K562 (cell line): ENCODE data around the gene TAF1A. TPM values are rescaled to one million over a fixed set of nuclear protein-coding genes. Genes with fewer than 3 reads are reported as not detected.

Experiments
- ATF1 ChIP-seq, 2 experiments: fragments of 450-650 bp in 1 of 2; IDR thresholded peaks; 2 replicates each; pipeline ENCODE4 v1.6.1; 2016; ENCODE audit warnings: missing compliant biosample characterization in 1 of 2, missing genetic modification characterization in 1 of 2
- BRD9 ChIP-seq: fragments of 450-650 bp; IDR thresholded peaks from 2 replicates; pipeline ENCODE4 v1.6.1; 2018; ENCODE audit warnings: low read depth; ENCODE audit not compliant: partially characterized antibody
- CBFA2T2 ChIP-seq: fragments of 450-650 bp; conservative IDR thresholded peaks from 2 replicates; pipeline ENCODE4 v1.6.1; 2017; ENCODE audit warnings: mild to moderate bottlenecking
- CXXC5 ChIP-seq: fragments of 250-450 bp; sonication (Bioruptor Pico); IDR thresholded peaks from 2 replicates; pipeline ENCODE4 v1.8.0; 2022; ENCODE audit warnings: inconsistent platforms, mild to moderate bottlenecking, moderate library complexity
- ELF1 ChIP-seq: fragments of 200-800 bp; sonication (Bioruptor generic); IDR thresholded peaks from 2 replicates; pipeline ENCODE4 v1.6.1; 2016; ENCODE audit warnings: missing genetic modification characterization, missing compliant biosample characterization
- HDAC1 ChIP-seq, 2 experiments: fragments of 450-650 bp; IDR thresholded peaks; 2 replicates each; pipeline ENCODE4 v1.6.1; 2016 to 2017; ENCODE audit warnings: inconsistent platforms in 1 of 2, mild to moderate bottlenecking in 1 of 2, moderate library complexity in 1 of 2
- HNRNPLL ChIP-seq: fragments of 200-400 bp; formaldehyde crosslinking; IDR thresholded peaks from 2 replicates; pipeline ENCODE4 v1.6.1; 2017; ENCODE audit warnings: low read length, low read depth, mild to moderate bottlenecking; ENCODE audit not compliant: poor library complexity, severe bottlenecking
- JUN ChIP-seq, 2 experiments: sonication (generic) in 1 of 2; formaldehyde crosslinking in 1 of 2; IDR thresholded peaks; 2 replicates each; pipeline versions ENCODE4 v1.6.1 to v1.8.0; 2012 to 2022; ENCODE audit warnings: borderline replicate concordance in 2 of 2, mild to moderate bottlenecking in 2 of 2, improper control_type of control experiment in 1 of 2, low read depth in 1 of 2, low read length in 1 of 2, missing genetic modification reagents in 1 of 2
- MTA1 ChIP-seq: fragments of 450-650 bp; IDR thresholded peaks from 2 replicates; pipeline ENCODE4 v1.6.1; 2017; ENCODE audit warnings: borderline replicate concordance
- NCOA4 ChIP-seq: fragments of 450-650 bp; IDR thresholded peaks from 2 replicates; pipeline ENCODE4 v1.6.1; 2018; ENCODE audit warnings: mild to moderate bottlenecking; ENCODE audit not compliant: partially characterized antibody
- NCOA6 ChIP-seq: fragments of 450-650 bp; IDR thresholded peaks from 2 replicates; pipeline ENCODE4 v1.6.1; 2017; ENCODE audit warnings: mild to moderate bottlenecking
- NR2C1 ChIP-seq, 2 experiments: fragments of 450-650 bp; IDR thresholded peaks; 2 replicates each; pipeline ENCODE4 v1.6.1; 2017; ENCODE audit warnings: mild to moderate bottlenecking in 2 of 2, antibody characterized with exemption in 1 of 2, inconsistent platforms in 1 of 2, missing compliant biosample characterization in 1 of 2, missing genetic modification characterization in 1 of 2
- NR4A1 ChIP-seq, 2 experiments: fragments of 250-450 bp in 1 of 2; fragments of 450-650 bp in 1 of 2; sonication (Bioruptor Pico) in 1 of 2; IDR thresholded peaks; 2 replicates each; pipeline versions ENCODE4 v1.4.0 to v1.6.1; 2016 to 2020; ENCODE audit warnings: mild to moderate bottlenecking in 2 of 2, missing compliant biosample characterization in 1 of 2, missing genetic modification characterization in 1 of 2, moderate library complexity in 1 of 2
- NRF1 ChIP-seq, 2 experiments: fragments of 450-650 bp; IDR thresholded peaks in 1 of 2; conservative IDR thresholded peaks in 1 of 2; 2 replicates each; pipeline ENCODE4 v1.6.1; 2014; ENCODE audit warnings: mild to moderate bottlenecking in 2 of 2
- PML ChIP-seq: IDR thresholded peaks from 2 replicates; pipeline ENCODE4 v1.6.1; 2012; ENCODE audit warnings: low read length, inconsistent platforms
- POLR2AphosphoS5 ChIP-seq: IDR thresholded peaks from 2 replicates; pipeline ENCODE4 v1.6.1; 2011; ENCODE audit warnings: mild to moderate bottlenecking, low read depth, low read length, moderate library complexity; ENCODE audit not compliant: control insufficient read depth, insufficient read depth
- SAP30 ChIP-seq: fragments of 200-600 bp; sonication (generic); IDR thresholded peaks from 2 replicates; pipeline ENCODE4 v1.6.1; 2012; ENCODE audit warnings: borderline replicate concordance, low read depth, mild to moderate bottlenecking, moderate library complexity, low read length, control low read depth, inconsistent platforms; ENCODE audit not compliant: insufficient read depth, poor library complexity, severe bottlenecking
- TBP ChIP-seq: optimal IDR thresholded peaks from 2 replicates; pipeline ENCODE3; 2011; ENCODE audit warnings: low read depth, low read length, improper control_type of control experiment
- ZNF586 ChIP-seq: fragments of 450-650 bp; formaldehyde crosslinking; conservative IDR thresholded peaks from 2 replicates; pipeline ENCODE4 v1.4.0; 2020; ENCODE audit warnings: mild to moderate bottlenecking, moderate library complexity
- polyA plus RNA-seq, 8 experiments: library from polyadenylated mRNA; depleted of rRNA in 4 of 8; stranded (reverse) in 5 of 8; unstranded in 3 of 8; fragments of >200 nt; fragmentation: Nextera tagmentation in 2 of 8; fragmentation: Illumina TruSeq in 1 of 8; extraction: Ambion mirVana in 2 of 8; extraction: Trizol in 1 of 8; gene quantifications; 2 replicates each; pipeline versions ENCODE4 v1.2.1 to v1.2.3, GENCODE V29; 2011 to 2014; ENCODE audit warnings: inconsistent platforms in 1 of 8, missing spikeins in 1 of 8
- total RNA-seq, 7 experiments: library from RNA; depleted of rRNA in 6 of 7; stranded (reverse); fragments of >200 nt in 6 of 7; fragmentation: Illumina TruSeq in 2 of 7; extraction: Trizol in 2 of 7; gene quantifications; 2 replicates each; pipeline versions ENCODE4 v1.2.1 to v1.2.3, GENCODE V29; 2011 to 2021; ENCODE audit warnings: low replicate concordance in 1 of 7
- TF ChIP-seq, protein P1 (sequence below), 2 experiments: fragments of 450-650 bp in 1 of 2; sonication (generic) in 1 of 2; formaldehyde crosslinking in 1 of 2; IDR thresholded peaks in 1 of 2; conservative IDR thresholded peaks in 1 of 2; 2 replicates each; pipeline versions ENCODE4 v1.6.1 to v1.8.1; 2016 to 2023; ENCODE audit warnings: mild to moderate bottlenecking in 2 of 2, moderate library complexity in 2 of 2, inconsistent platforms in 1 of 2, missing genetic modification reagents in 1 of 2
- TF ChIP-seq, protein P2 (sequence below): fragments of 450-650 bp; IDR thresholded peaks from 2 replicates; pipeline ENCODE4 v1.6.1; 2016
- TF ChIP-seq, protein P3 (sequence below), 2 experiments: fragments of 450-650 bp; IDR thresholded peaks; 2 replicates each; pipeline ENCODE4 v1.6.1; 2016

Gene TAF1A
- total and polyA plus RNA-seq, 9 of the 15 experiments (the other 6 are each of a cell fraction or from before 2014, with no cell fraction given) = 17.8 to 36.8 (median 25.3) TPM

DNA sequence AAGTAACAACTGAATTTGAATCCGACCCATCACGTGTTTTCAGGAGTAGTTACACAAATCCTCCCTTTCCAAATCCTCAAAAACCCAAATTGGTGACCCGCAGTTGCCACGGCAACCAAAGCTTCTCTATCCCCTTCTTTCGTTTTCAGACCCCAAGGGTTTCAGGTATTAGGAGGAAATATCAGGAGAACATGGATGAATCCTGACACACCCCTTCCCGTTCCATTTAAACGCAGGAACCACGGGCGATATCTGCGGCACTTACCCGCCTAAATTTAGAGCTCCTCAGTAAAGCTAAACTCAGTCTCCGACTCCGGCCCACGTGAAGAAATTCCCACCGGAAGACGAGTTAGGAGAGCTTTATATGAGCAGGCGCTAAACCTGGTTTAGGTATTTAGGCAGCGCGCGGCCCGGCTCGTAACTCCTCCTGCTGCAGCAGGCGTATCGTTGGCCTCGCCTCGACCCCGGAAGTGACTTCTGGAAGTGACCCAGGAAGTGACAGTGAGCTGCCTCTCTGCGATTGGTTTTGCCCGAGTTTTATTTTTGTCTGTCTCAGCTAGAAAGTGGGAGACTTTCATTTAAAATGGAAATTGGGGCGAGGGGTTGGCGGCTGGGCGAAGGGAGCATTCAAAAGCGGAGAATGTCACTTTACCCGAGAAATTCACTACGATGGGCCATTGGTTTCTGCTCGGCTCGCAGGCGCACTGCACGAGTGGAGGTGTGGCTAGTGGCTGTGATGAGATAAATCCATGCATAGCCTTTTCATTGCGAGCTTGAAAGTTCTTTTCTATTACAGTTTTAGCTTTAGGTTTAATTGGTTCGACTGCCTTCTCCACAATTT lies at the start of gene TAF1A (continued):
- TF ChIP-seq SAP30 = peak; percentile 91
- peak; percentile 83 for TF ChIP-seq TBP
- TF ChIP-seq BRD9 = peak; percentile 37
- no peak for TF ChIP-seq ATF1 (CRISPR knock-in tag; IDR thresholded peaks at IDR 0.05)
- peak; percentile 90 for TF ChIP-seq ATF1 (tag; IDR thresholded peaks at IDR 0.05)
- no peak for TF ChIP-seq NCOA6
- TF ChIP-seq POLR2AphosphoS5 = peak; percentile 91
- TF ChIP-seq, protein P1, sequence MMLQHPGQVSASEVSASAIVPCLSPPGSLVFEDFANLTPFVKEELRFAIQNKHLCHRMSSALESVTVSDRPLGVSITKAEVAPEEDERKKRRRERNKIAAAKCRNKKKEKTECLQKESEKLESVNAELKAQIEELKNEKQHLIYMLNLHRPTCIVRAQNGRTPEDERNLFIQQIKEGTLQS (IDR thresholded peaks at IDR 0.05) = peak; percentile 10; the same call in 1 of the 2 replicates
- TF ChIP-seq, protein P1 (CRISPR knock-in tag; conservative IDR thresholded peaks at IDR 0.05) = no peak
- peak; percentile 86 for TF ChIP-seq CXXC5
- 0 out of 2 replicates have a peak, but pooled peaks have one; percentile 18 for TF ChIP-seq MTA1
- TF ChIP-seq NR2C1 (IDR thresholded peaks at IDR 0.05) = peak; percentile 99
- TF ChIP-seq NR2C1 (tag; IDR thresholded peaks at IDR 0.05) = peak; percentile 99
- TF ChIP-seq ELF1 (tag) = peak; percentile 97
- TF ChIP-seq NR4A1 (CRISPR knock-in tag; IDR thresholded peaks at IDR 0.05) = 0 out of 2 replicates have a peak, but pooled peaks have one; percentile 33
- no peak for TF ChIP-seq NR4A1 (tag; IDR thresholded peaks at IDR 0.05)
- TF ChIP-seq ZNF586 = no peak
- TF ChIP-seq, protein P2, sequence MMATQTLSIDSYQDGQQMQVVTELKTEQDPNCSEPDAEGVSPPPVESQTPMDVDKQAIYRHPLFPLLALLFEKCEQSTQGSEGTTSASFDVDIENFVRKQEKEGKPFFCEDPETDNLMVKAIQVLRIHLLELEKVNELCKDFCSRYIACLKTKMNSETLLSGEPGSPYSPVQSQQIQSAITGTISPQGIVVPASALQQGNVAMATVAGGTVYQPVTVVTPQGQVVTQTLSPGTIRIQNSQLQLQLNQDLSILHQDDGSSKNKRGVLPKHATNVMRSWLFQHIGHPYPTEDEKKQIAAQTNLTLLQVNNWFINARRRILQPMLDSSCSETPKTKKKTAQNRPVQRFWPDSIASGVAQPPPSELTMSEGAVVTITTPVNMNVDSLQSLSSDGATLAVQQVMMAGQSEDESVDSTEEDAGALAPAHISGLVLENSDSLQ = peak; percentile 72
- TF ChIP-seq NRF1 (conservative IDR thresholded peaks at IDR 0.05 in 1 of 2, IDR thresholded peaks at IDR 0.05 in 1 of 2) = peak; percentile 72 to 77
- TF ChIP-seq HNRNPLL = peak; percentile 53
- TF ChIP-seq HDAC1 (IDR thresholded peaks at IDR 0.05) = peak in 1 of 2 experiments; percentile 95; a peak in 1 of 4 replicates
- TF ChIP-seq PML = peak; percentile 61; the same call in 1 of the 2 replicates
- TF ChIP-seq, protein P3, sequence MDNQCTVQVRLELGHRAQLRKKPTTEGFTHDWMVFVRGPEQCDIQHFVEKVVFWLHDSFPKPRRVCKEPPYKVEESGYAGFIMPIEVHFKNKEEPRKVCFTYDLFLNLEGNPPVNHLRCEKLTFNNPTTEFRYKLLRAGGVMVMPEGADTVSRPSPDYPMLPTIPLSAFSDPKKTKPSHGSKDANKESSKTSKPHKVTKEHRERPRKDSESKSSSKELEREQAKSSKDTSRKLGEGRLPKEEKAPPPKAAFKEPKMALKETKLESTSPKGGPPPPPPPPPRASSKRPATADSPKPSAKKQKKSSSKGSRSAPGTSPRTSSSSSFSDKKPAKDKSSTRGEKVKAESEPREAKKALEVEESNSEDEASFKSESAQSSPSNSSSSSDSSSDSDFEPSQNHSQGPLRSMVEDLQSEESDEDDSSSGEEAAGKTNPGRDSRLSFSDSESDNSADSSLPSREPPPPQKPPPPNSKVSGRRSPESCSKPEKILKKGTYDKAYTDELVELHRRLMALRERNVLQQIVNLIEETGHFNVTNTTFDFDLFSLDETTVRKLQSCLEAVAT (IDR thresholded peaks at IDR 0.05) = 0 out of 4 replicates have a peak, but pooled peaks of 1 of the 2 experiments have one; percentile 19
- 0 out of 2 replicates have a peak, but pooled peaks have one; percentile 6 for TF ChIP-seq CBFA2T2
- TF ChIP-seq NCOA4 = no peak
- TF ChIP-seq JUN (IDR thresholded peaks at IDR 0.05; ENCODE audit: borderline replicate concordance, low read depth, low read length) = 0 out of 2 replicates have a peak, but pooled peaks have one; percentile 6
- TF ChIP-seq JUN (CRISPR knock-in tag; IDR thresholded peaks at IDR 0.05; ENCODE audit: borderline replicate concordance) = peak; percentile 26; the same call in 1 of the 2 replicates
